ENCODE results near the gene DEAF1. TPM values are rescaled to one million over a fixed set of nuclear protein-coding genes. Genes with fewer than 3 reads are reported as not detected.

DEAF1 gene
- total and polyA plus RNA-seq, 9 of the 15 experiments (the other 6 are each of a cell fraction or from before 2014, with no cell fraction given), result 2.0 to 69.1 (median 26.8) TPM

GRCh38 chr11:692824-693414, 2.1 kb downstream of the DEAF1 start (continued):
- TF ChIP-seq, protein P1, sequence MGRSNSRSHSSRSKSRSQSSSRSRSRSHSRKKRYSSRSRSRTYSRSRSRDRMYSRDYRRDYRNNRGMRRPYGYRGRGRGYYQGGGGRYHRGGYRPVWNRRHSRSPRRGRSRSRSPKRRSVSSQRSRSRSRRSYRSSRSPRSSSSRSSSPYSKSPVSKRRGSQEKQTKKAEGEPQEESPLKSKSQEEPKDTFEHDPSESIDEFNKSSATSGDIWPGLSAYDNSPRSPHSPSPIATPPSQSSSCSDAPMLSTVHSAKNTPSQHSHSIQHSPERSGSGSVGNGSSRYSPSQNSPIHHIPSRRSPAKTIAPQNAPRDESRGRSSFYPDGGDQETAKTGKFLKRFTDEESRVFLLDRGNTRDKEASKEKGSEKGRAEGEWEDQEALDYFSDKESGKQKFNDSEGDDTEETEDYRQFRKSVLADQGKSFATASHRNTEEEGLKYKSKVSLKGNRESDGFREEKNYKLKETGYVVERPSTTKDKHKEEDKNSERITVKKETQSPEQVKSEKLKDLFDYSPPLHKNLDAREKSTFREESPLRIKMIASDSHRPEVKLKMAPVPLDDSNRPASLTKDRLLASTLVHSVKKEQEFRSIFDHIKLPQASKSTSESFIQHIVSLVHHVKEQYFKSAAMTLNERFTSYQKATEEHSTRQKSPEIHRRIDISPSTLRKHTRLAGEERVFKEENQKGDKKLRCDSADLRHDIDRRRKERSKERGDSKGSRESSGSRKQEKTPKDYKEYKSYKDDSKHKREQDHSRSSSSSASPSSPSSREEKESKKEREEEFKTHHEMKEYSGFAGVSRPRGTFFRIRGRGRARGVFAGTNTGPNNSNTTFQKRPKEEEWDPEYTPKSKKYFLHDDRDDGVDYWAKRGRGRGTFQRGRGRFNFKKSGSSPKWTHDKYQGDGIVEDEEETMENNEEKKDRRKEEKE (IDR thresholded peaks at IDR 0.05; ENCODE audit: borderline replicate concordance in 1 of 2, control insufficient read depth in 1 of 2, low read depth in 2 of 2, low read length in 1 of 2), result no peak
- no peak for TF ChIP-seq CEBPZ (IDR thresholded peaks at IDR 0.05; ENCODE audit: borderline replicate concordance, low read depth, low read length)
- TF ChIP-seq PURB (CRISPR knock-in tag; IDR thresholded peaks at IDR 0.05; ENCODE audit: low read depth), result no peak
- no peak for TF ChIP-seq ZNF75A (CRISPR knock-in tag; IDR thresholded peaks at IDR 0.05)
- TF ChIP-seq NR1H2 (CRISPR knock-in tag; IDR thresholded peaks at IDR 0.05), result no peak
- TF ChIP-seq PTRF (tag; IDR thresholded peaks at IDR 0.05), result no peak
- 0 out of 2 replicates have a peak, but pooled peaks have one; percentile 23 for TF ChIP-seq ZBTB12 (CRISPR knock-in tag; IDR thresholded peaks at IDR 0.05)
- TF ChIP-seq RAD21 (CRISPR knock-in tag; conservative IDR thresholded peaks at IDR 0.05 in 1 of 2, IDR thresholded peaks at IDR 0.05 in 1 of 2), result no peak
- TF ChIP-seq ZNF398 (CRISPR knock-in tag; IDR thresholded peaks at IDR 0.05), result no peak
- no peak for TF ChIP-seq U2AF1 (optimal IDR thresholded peaks at IDR 0.05; ENCODE audit: low read depth, low read length)
- TF ChIP-seq CHAMP1 (IDR thresholded peaks at IDR 0.05), result no peak
